B cell (primary cell): ENCODE measurements around the gene LPO. TPM values are rescaled to one million over a fixed set of nuclear protein-coding genes. Genes with fewer than 3 reads are reported as not detected.

Source experiments
- ATAC-seq: fragments of 200-7000 bp; cut with Tn5 transposase; one replicate; pipeline ENCODE4 v1.10.0; 2021; ENCODE audit warnings: low read depth, mild to moderate bottlenecking, moderate number of reproducible peaks, moderate library complexity
- CTCF ChIA-PET: fragments of 350-600 bp; sonication (Branson Sonifier 250); formaldehyde crosslinking; loops from one replicate; lab custom pipeline; 2021; ENCODE audit warnings: antibody characterized with exemption, inconsistent platforms; lab: Charles Lee
- POLR2A ChIA-PET: fragments of 350-600 bp; sonication (Branson Sonifier 250); formaldehyde crosslinking; loops from one replicate; lab custom pipeline; 2021; ENCODE audit warnings: antibody characterized with exemption; lab: Charles Lee
- DNase-seq: peaks from one replicate; pipeline ENCODE4 v3.0.0; 2013
- H2AFZ ChIP-seq: 2 replicates; pipeline ENCODE4 v1.6.1; 2012; ENCODE audit warnings: mild to moderate bottlenecking, low read depth, low read length; ENCODE audit not compliant: insufficient read depth, poor library complexity, severe bottlenecking
- H3K27ac ChIP-seq, 2 donors: 1 replicate in 1 of 2; 2 replicates in 1 of 2; pipeline ENCODE4 v1.5.1; 2012 to 2013; ENCODE audit warnings: low read length in 2 of 2, mild to moderate bottlenecking in 2 of 2, moderate library complexity in 1 of 2
- H3K27me3 ChIP-seq, 4 experiments: fragments of 200-600 bp in 1 of 4; sonication (generic) in 1 of 4; replicated peaks in 1 of 4; 1 replicate in 2 of 4; 2 replicates in 2 of 4; pipeline versions ENCODE4 v1.6.1 to v1.7.0; 2013 to 2016; ENCODE audit warnings: low read length in 3 of 4, mild to moderate bottlenecking in 2 of 4, mixed read lengths in 1 of 4, moderate library complexity in 1 of 4; ENCODE audit not compliant: insufficient read depth in 4 of 4, control insufficient read depth in 3 of 4; ENCODE audit errors: control extremely low read depth in 1 of 4
- H3K36me3 ChIP-seq, 2 experiments: replicated peaks in 1 of 2; 1 replicate in 1 of 2; 2 replicates in 1 of 2; pipeline versions ENCODE4 v1.6.1 to v1.7.1; 2013; ENCODE audit warnings: low read length in 1 of 2; ENCODE audit not compliant: insufficient read depth in 2 of 2, control insufficient read depth in 1 of 2; ENCODE audit errors: control extremely low read depth in 1 of 2, extremely low read depth in 1 of 2
- H3K4me1 ChIP-seq, 2 donors: fragments of 200-600 bp in 1 of 2; sonication (generic) in 1 of 2; 1 replicate in 1 of 2; 2 replicates in 1 of 2; pipeline versions ENCODE4 v1.5.1 to v1.6.1; 2013 to 2017; ENCODE audit warnings: low read length in 2 of 2; ENCODE audit not compliant: control insufficient read depth in 2 of 2, insufficient read depth in 2 of 2
- H3K4me2 ChIP-seq: replicated peaks from 2 replicates; pipeline ENCODE3; 2012; ENCODE audit warnings: mild to moderate bottlenecking, low read depth, low read length; ENCODE audit not compliant: poor library complexity, severe bottlenecking
- H3K4me3 ChIP-seq, 5 experiments: fragments of 200-600 bp in 1 of 5; sonication (generic) in 1 of 5; 1 replicate in 3 of 5; 2 replicates in 2 of 5; pipeline versions ENCODE4 v1.5.1 to v1.7.0; 2011 to 2016; ENCODE audit warnings: low read length in 4 of 5, mild to moderate bottlenecking in 4 of 5, low read depth in 2 of 5, control low read depth in 1 of 5, moderate library complexity in 1 of 5; ENCODE audit not compliant: insufficient read depth in 1 of 5; ENCODE audit errors: control extremely low read depth in 1 of 5, extremely low read depth in 1 of 5
- H3K79me2 ChIP-seq: fragments of 200-600 bp; sonication (generic); one replicate; pipeline ENCODE4 v1.6.0; 2016; ENCODE audit warnings: low read length; ENCODE audit not compliant: control insufficient read depth, insufficient read depth
- H3K9ac ChIP-seq: fragments of 200-600 bp; sonication (generic); 2 replicates; pipeline ENCODE4 v1.6.1; 2017; ENCODE audit warnings: mild to moderate bottlenecking, low read length, moderate library complexity
- H3K9me3 ChIP-seq, 3 donors: one replicate each; pipeline versions ENCODE4 v1.6.1 to v1.7.1; 2013; ENCODE audit warnings: low read length in 2 of 3; ENCODE audit not compliant: control insufficient read depth in 2 of 3, insufficient read depth in 1 of 3; ENCODE audit errors: control extremely low read depth in 1 of 3
- H4K20me1 ChIP-seq: 2 replicates; pipeline ENCODE4 v1.6.0; 2012; ENCODE audit warnings: mild to moderate bottlenecking, low read length; ENCODE audit not compliant: insufficient read depth, control insufficient read depth, poor library complexity, severe bottlenecking
- H3K27ac Mint-ChIP-seq: one replicate; pipeline ENCODE4 v1.8.0; 2021; ENCODE audit warnings: mixed read lengths
- H3K27me3 Mint-ChIP-seq: one replicate; pipeline ENCODE4 v1.8.0; 2021; ENCODE audit warnings: mixed read lengths
- H3K4me1 Mint-ChIP-seq: one replicate; pipeline ENCODE4 v1.8.0; 2021; ENCODE audit warnings: mixed read lengths
- H3K4me3 Mint-ChIP-seq: one replicate; pipeline ENCODE4 v1.8.0; 2021; ENCODE audit warnings: mixed read lengths
- H3K9me3 Mint-ChIP-seq: one replicate; pipeline ENCODE4 v1.8.0; 2022; ENCODE audit warnings: mixed read lengths; ENCODE audit not compliant: insufficient read depth
- CTCF ChIP-seq: fragments of 200-600 bp; IDR thresholded peaks from one replicate; pipeline ENCODE4 v1.8.0; 2022; ENCODE audit warnings: antibody characterized with exemption, mild to moderate bottlenecking
- EZH2 ChIP-seq: IDR thresholded peaks from 2 replicates; pipeline ENCODE4 v1.6.1; 2012; ENCODE audit warnings: borderline replicate concordance, low read depth, mild to moderate bottlenecking, moderate library complexity, low read length; ENCODE audit not compliant: insufficient read depth, poor library complexity, severe bottlenecking
- WGBS: methylation state at CpG from one replicate; pipeline ENCODE4 v1.1.5; 2013; ENCODE audit warnings: missing lambda C conversion rate; ENCODE audit not compliant: insufficient coverage; 5-methylcytosine and 5-hydroxymethylcytosine counted together
- intact Hi-C: fragments of 100-400 bp; cut with micrococcal nuclease; formaldehyde crosslinking; loops from one replicate; pipeline ENCODE4 v1.10.0; 2022
- polyA plus RNA-seq: library from polyadenylated mRNA; depleted of rRNA; stranded (reverse); fragments of >200 nt; gene quantifications from 2 replicates; pipeline ENCODE4 v1.2.3, GENCODE V29; 2012
- total RNA-seq, 2 donors: library from RNA; stranded (reverse); fragments of 120-200 nt in 1 of 2; gene quantifications; 1 replicate in 1 of 2; 2 replicates in 1 of 2; pipeline versions ENCODE4 v1.2.3 to v1.2.4, GENCODE V29; 2013 to 2022

The LPO gene
- total and polyA plus RNA-seq, 2 donors (not counting 1 experiment from before 2014, with no cell fraction given): not detected

- Histone ChIP-seq H3K4me1 (no peaks in the 10 kb centered on the region), H3K79me2 (no peaks in the 10 kb centered on the region), H3K36me3 (no peaks in the 10 kb centered on the region), H3K9me3 (no peaks in the 10 kb centered on the region), H3K4me3 (no peak overlapping the region), H3K27me3 (peaks cover 0 to 23% (median 13%) of the 10 kb centered on the region in 4 experiments), H3K4me2 (no peak overlapping the region), H3K9ac (no peak overlapping the region), H4K20me1 (no peaks in the 10 kb centered on the region), H3K27ac (no peak overlapping the region), H2AFZ (no peak overlapping the region)
- intact Hi-C loops: no loop called here
- ChIA-PET POLR2A (no interaction called here), CTCF (no interaction called here)
- Mint-ChIP-seq H3K9me3 (no peaks in the 10 kb centered on the region), H3K4me1 (no peaks in the 10 kb centered on the region), H3K27me3 (peaks cover 68% of the 10 kb centered on the region), H3K4me3 (no peak overlapping the region), H3K27ac (no peak overlapping the region)
- TF ChIP-seq EZH2: no peak
- no peak for TF ChIP-seq CTCF
- DNase-seq (no peak), ATAC-seq (no peak)
- WGBS: 90% methylated on average over 2 of the region's 6 CpGs
These were observed 26.2 kb downstream of the LPO start for GRCh38 chr17:58264407-58265103.

- H4K20me1 ChIP-seq: no peaks in the 10 kb centered on the region
- H3K27ac Mint-ChIP-seq: no peak overlapping the region
- DNase-seq (no peak), ATAC-seq (no peak)
- no peak overlapping the region for H2AFZ ChIP-seq
- H3K9me3 ChIP-seq: no peaks in the 10 kb centered on the region
- intact Hi-C loops: no loop called here
- no peaks in the 10 kb centered on the region for H3K79me2 ChIP-seq
- 100% methylated on average over 1 of the region's 4 CpGs for WGBS
- H3K27me3 Mint-ChIP-seq: peaks cover 65% of the 10 kb centered on the region
- no peak overlapping the region for H3K4me3 ChIP-seq
- no peak overlapping the region for H3K4me2 ChIP-seq
- no peak overlapping the region for H3K9ac ChIP-seq
- no peak overlapping the region for H3K4me3 Mint-ChIP-seq
- H3K27ac ChIP-seq: no peak overlapping the region
- CTCF ChIA-PET: no interaction called here
- no peaks in the 10 kb centered on the region for H3K4me1 ChIP-seq
- H3K36me3 ChIP-seq: no peaks in the 10 kb centered on the region
- TF ChIP-seq EZH2: no peak
- TF ChIP-seq CTCF: no peak
- H3K4me1 Mint-ChIP-seq: no peaks in the 10 kb centered on the region
- POLR2A ChIA-PET: no interaction called here
- no peaks in the 10 kb centered on the region for H3K9me3 Mint-ChIP-seq
- peaks cover 0 to 23% (median 12%) of the 10 kb centered on the region in 4 experiments for H3K27me3 ChIP-seq
These were observed 26.9 kb downstream of the LPO start for GRCh38 chr17:58265271-58265670.
